Sciatic nerve (tissue), 2 donors: ENCODE measurements around the gene CERS1. TPM values are rescaled to one million over a fixed set of nuclear protein-coding genes. Genes with fewer than 3 reads are reported as not detected.
A peak's percentile ranks its signal among the peaks of the same experiment; 100 is the strongest.

Source experiments
- ATAC-seq: fragments of 200-7000 bp; cut with Tn5 transposase; one replicate; pipeline ENCODE4 v1.9.1; 2020; ENCODE audit warnings: mild to moderate bottlenecking, moderate library complexity
- DNase-seq: peaks from one replicate; pipeline ENCODE4 v3.0.0-alpha.2; 2020; ENCODE audit warnings: low spot score
- intact Hi-C: fragments of 100-400 bp; cut with DNase I; formaldehyde crosslinking; loops from one replicate; pipeline ENCODE4 v1.14.2; 2022
- total RNA-seq: library from RNA; stranded (reverse); fragmentation: NEBNext Ultra II Directional; extraction: Animal tissue kit (Norgen Biotek cat#: 25700); gene quantifications from one replicate; pipeline ENCODE4 v1.2.1, GENCODE V29; 2021
- donor health status: DM: no; HTN: no; CAD: no.
- donor health status: DM: no; HTN: no; CAD: no.

Gene CERS1
- 19.7 TPM for total RNA-seq

GRCh38 chr19:18895824-18896341, at the start of gene CERS1:
Gene CERS1, minus strand, starts transcription at chr19:18896158. Its CDS starts 86 bp downstream, at chr19:18896072.
- no peak for DNase-seq
- no peak for ATAC-seq
- intact Hi-C loops: no loop called here

- DNase-seq: no peak
- intact Hi-C loops: no loop called here
- no peak for ATAC-seq
Observed at GRCh38 chr19:18945297-18945696, 49.3 kb upstream of the CERS1 start.

- intact Hi-C loops: no loop called here
- DNase-seq (no peak), ATAC-seq (no peak)
Observed at GRCh38 chr19:18943465-18943864, 47.5 kb upstream of the CERS1 start.

- ATAC-seq (no peak), DNase-seq (no peak)
- intact Hi-C loops: no loop called here
Observed at GRCh38 chr19:18942692-18943091, 46.7 kb upstream of the CERS1 start.

- intact Hi-C loops: no loop called here
- DNase-seq: no peak
- peak; percentile 27 for ATAC-seq
Observed at GRCh38 chr19:18941628-18942354, 45.8 kb upstream of the CERS1 start.

- DNase-seq: peak; percentile 94
- intact Hi-C loops: no loop called here
- ATAC-seq: peak; percentile 79
Observed at GRCh38 chr19:18940769-18941627, 45.0 kb upstream of the CERS1 start, which contains the start of gene HOMER3. Gene HOMER3, minus strand, starts transcription at chr19:18941217. Its CDS starts 2,235 bp downstream, at chr19:18938982.

GRCh38 chr19:18939922-18940768, 44.2 kb upstream of the CERS1 start:
- intact Hi-C loops: no loop called here
- peak; percentile 82 for DNase-seq
- peak; percentile 79 for ATAC-seq

- DNase-seq (no peak), ATAC-seq (no peak)
- intact Hi-C loops: no loop called here
Observed at GRCh38 chr19:18939163-18939562, 43.2 kb upstream of the CERS1 start.

GRCh38 chr19:18933297-18933696, 37.3 kb upstream of the CERS1 start:
- ATAC-seq (no peak), DNase-seq (no peak)
- intact Hi-C loops: no loop called here

GRCh38 chr19:18932216-18932841, 36.4 kb upstream of the CERS1 start:
- DNase-seq: peak; percentile 94
- ATAC-seq: peak; percentile 94
- intact Hi-C loops: no loop called here

GRCh38 chr19:18931316-18932162, 35.6 kb upstream of the CERS1 start:
- ATAC-seq (no peak), DNase-seq (no peak)
- intact Hi-C loops: no loop called here

GRCh38 chr19:18929311-18929710, 33.4 kb upstream of the CERS1 start:
- ATAC-seq: no peak
- intact Hi-C loops: no loop called here
- no peak for DNase-seq

- intact Hi-C loops: no loop called here
- DNase-seq (no peak), ATAC-seq (no peak)
Observed at GRCh38 chr19:18928018-18928805, 32.3 kb upstream of the CERS1 start.

- no peak for ATAC-seq
Observed at GRCh38 chr19:18924684-18925213, 28.8 kb upstream of the CERS1 start.

GRCh38 chr19:18922228-18922985, 26.4 kb upstream of the CERS1 start:
- intact Hi-C loops: no loop called here
- DNase-seq: no peak
- ATAC-seq: no peak

More at GRCh38 chr19:18924684-18925213, 28.8 kb upstream of the CERS1 start:
- intact Hi-C loops: no loop called here
- no peak for DNase-seq

GRCh38 chr19:18921593-18921992, 25.6 kb upstream of the CERS1 start:
- ATAC-seq: no peak

More at GRCh38 chr19:18921593-18921992, 25.6 kb upstream of the CERS1 start:
- intact Hi-C loops: no loop called here
- no peak for DNase-seq
